ENCODE results near the gene KCNN3.

DNA sequence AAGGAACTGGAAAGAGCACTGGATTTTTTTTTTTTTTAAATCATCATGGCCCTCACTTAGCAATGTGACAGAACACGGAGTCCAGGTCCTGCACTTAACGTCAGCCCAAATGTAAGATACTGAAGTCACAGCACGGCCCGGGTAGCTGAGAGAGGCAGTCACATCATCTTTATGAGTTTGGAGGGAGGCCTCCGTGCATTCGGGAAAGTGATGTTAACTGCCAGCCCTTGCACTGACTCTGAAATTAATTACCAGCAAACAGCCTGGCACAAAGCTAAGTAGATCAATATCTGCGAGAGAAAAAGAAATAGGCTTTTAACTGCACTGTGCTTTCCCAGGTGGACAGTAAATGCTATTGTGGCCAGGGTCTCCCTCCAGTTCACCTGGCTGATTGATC lies 152.6 kb downstream of the KCNN3 start:
- TF ChIP-seq POU2F2 (IDR thresholded peaks at IDR 0.05; ENCODE audit: low read depth, low read length) (no peak), POLR2A (IDR thresholded peaks at IDR 0.05; ENCODE audit: low read depth, low read length) (no peak)

All from GM12891 (cell line).